Gastrocnemius medialis (tissue), 4 donors: Measurements from ENCODE around the gene AHCYL1. TPM values are rescaled to one million over a fixed set of nuclear protein-coding genes. Genes with fewer than 3 reads are reported as not detected.
"Not testable (repeated sequence)": the region's sequence is repeated elsewhere in the genome, so short reads cannot be mapped to it uniquely, and the experiment has no call there.

Experiments used
- ATAC-seq, 2 donors: fragments of 150-250 bp; one replicate each; pipeline ENCODE4 v1.9.1; 2016
- DNase-seq, 2 donors: peaks; one replicate each; pipeline ENCODE4 v3.0.0-alpha.2; 2019
- H3K27ac ChIP-seq, 4 donors: fragments of 200-600 bp; sonication (generic); 1 replicate in 1 of 4; 2 replicates in 3 of 4; pipeline ENCODE4 v1.5.1; 2016 to 2018; ENCODE audit warnings: mild to moderate bottlenecking in 2 of 4, moderate library complexity in 1 of 4
- H3K27me3 ChIP-seq, 3 donors: fragments of 200-600 bp; sonication (generic) in 2 of 3; 1 replicate in 1 of 3; 2 replicates in 2 of 3; pipeline versions ENCODE4 v1.5.1 to v1.6.0; 2016 to 2019; ENCODE audit warnings: mild to moderate bottlenecking in 1 of 3, moderate library complexity in 1 of 3
- H3K36me3 ChIP-seq, 2 donors: fragments of 200-600 bp; sonication (generic) in 1 of 2; one replicate each; pipeline ENCODE4 v1.5.1; 2017 to 2018
- H3K4me1 ChIP-seq, 2 donors: fragments of 200-600 bp; sonication (generic) in 1 of 2; one replicate each; pipeline ENCODE4 v1.5.1; 2016 to 2017; ENCODE audit warnings: mild to moderate bottlenecking in 2 of 2
- H3K4me3 ChIP-seq, 4 donors: fragments of 200-600 bp; sonication (generic) in 3 of 4; 1 replicate in 1 of 4; 2 replicates in 3 of 4; pipeline ENCODE4 v1.5.1; 2016 to 2019; ENCODE audit warnings: mild to moderate bottlenecking in 2 of 4
- H3K9me3 ChIP-seq, 3 donors: fragments of 200-600 bp; sonication (generic) in 2 of 3; 1 replicate in 1 of 3; 2 replicates in 2 of 3; pipeline ENCODE4 v1.5.1; 2016 to 2019
- CTCF ChIP-seq, 5 experiments: fragments of 450-650 bp in 3 of 5; fragments of 200-600 bp in 2 of 5; sonication (generic) in 2 of 5; IDR thresholded peaks in 4 of 5; conservative IDR thresholded peaks in 1 of 5; 1 replicate in 4 of 5; 2 replicates in 1 of 5; pipeline ENCODE4 v1.5.1; 2016 to 2019; ENCODE audit warnings: antibody characterized with exemption in 5 of 5, mild to moderate bottlenecking in 3 of 5, moderate library complexity in 3 of 5
- POLR2A ChIP-seq, 2 donors: fragments of 450-650 bp; IDR thresholded peaks; one replicate each; pipeline ENCODE4 v1.6.1; 2017; ENCODE audit warnings: antibody characterized with exemption in 2 of 2, mild to moderate bottlenecking in 2 of 2, moderate library complexity in 2 of 2
- in situ Hi-C, 4 donors: fragments of 200-750 bp; cut with MboI; loops; one replicate each; pipeline versions ENCODE4 v1.15.0 to v1.8.0; 2017; ENCODE audit warnings: low sequenced_read_pairs in 4 of 4
- intact Hi-C: fragments of 100-400 bp; cut with DNase I; formaldehyde crosslinking; loops from one replicate; pipeline ENCODE4 v1.15.1; 2023; ENCODE audit warnings: low total_unique reads
- total RNA-seq, 4 donors: library from RNA; depleted of rRNA; stranded (reverse); fragments of >200 nt; gene quantifications; one replicate each; pipeline versions ENCODE4 v1.1.0 to v1.2.3, GENCODE V29; 2016

AHCYL1 gene
- total RNA-seq, 4 donors from 2014 or later, result 42.3 to 109 (median 69.6) TPM

DNA sequence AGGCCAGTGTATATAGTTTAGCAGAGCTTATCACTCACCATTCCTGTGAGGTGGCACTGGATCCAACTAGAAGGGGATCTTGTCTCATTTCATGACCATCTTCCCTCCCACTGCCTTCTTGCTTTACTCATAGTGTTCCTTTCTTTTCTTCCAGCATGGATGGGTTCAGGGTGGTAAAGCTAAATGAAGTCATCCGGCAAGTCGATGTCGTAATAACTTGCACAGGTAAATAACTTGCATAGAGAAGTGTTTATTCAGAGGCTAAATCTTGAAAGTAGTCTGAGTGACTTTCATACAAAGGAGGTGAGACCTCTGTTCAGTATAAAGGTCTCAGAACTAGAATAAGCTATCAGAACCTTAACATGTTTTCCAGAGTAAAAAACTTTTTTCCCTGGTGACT is 33.2 kb downstream of the AHCYL1 start:
- H3K27me3 ChIP-seq, result no peaks in the 10 kb centered on the region
- intact Hi-C loops (no loop called here), in situ Hi-C loops (no loop called here)
- ATAC-seq (no peak), DNase-seq (no peak)
- no peaks in the 10 kb centered on the region for H3K4me1 ChIP-seq
- no peaks in the 10 kb centered on the region for H3K9me3 ChIP-seq
- TF ChIP-seq POLR2A (IDR thresholded peaks at IDR 0.05) (no peak), CTCF (IDR thresholded peaks at IDR 0.05 in 4 of 5, conservative IDR thresholded peaks at IDR 0.05 in 1 of 5) (no peak)
- H3K36me3 ChIP-seq, result peaks cover 13 to 100% of the 10 kb centered on the region in 2 donors
- no peak overlapping the region for H3K4me3 ChIP-seq
- H3K27ac ChIP-seq, result no peak overlapping the region

DNA sequence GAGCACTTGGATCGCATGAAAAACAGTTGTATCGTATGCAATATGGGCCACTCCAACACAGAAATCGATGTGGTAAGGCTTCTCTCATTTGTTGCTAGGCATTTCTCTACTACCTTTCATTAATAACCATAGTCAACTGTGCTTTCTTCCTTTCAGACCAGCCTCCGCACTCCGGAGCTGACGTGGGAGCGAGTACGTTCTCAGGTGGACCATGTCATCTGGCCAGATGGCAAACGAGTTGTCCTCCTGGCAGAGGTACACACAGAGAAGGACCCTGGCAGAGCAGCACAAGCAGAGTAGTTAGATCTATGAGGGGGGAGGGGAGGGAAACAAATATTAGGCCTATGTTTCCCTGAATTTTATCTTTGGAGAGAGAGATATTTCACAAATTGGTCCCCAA is 33.8 kb downstream of the AHCYL1 start:
- Histone ChIP-seq H3K9me3 (no peaks in the 10 kb centered on the region), H3K4me3 (no peak overlapping the region), H3K4me1 (no peaks in the 10 kb centered on the region), H3K36me3 (peaks cover 13 to 100% of the 10 kb centered on the region in 2 donors), H3K27me3 (no peaks in the 10 kb centered on the region), H3K27ac (no peak overlapping the region)
- TF ChIP-seq CTCF (IDR thresholded peaks at IDR 0.05 in 4 of 5, conservative IDR thresholded peaks at IDR 0.05 in 1 of 5) (no peak), POLR2A (IDR thresholded peaks at IDR 0.05) (no peak)
- DNase-seq, result no peak
- no peak for ATAC-seq
- intact Hi-C loops (no loop called here), in situ Hi-C loops (no loop called here)

DNA sequence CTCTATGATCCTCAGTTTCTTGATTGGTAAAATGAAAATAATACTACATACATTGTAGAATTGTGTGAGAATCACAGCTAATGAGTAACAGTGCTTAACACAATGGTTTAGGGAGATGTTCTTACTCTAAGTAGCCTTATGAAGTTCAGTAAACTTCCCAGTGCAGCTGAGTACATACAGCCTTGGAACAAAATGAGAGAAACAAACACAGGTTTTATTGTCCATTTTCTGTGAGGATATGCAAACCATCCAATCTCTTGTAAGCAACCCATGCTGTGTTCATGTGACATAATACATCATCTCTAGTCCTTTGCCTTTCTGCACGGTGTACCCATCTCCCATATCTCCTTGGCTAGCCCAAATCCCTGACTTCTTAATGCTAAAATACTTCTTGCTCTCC is 35.2 kb downstream of the AHCYL1 start:
- no peak for DNase-seq
- Histone ChIP-seq H3K4me1 (no peaks in the 10 kb centered on the region), H3K36me3 (peaks cover 13 to 100% of the 10 kb centered on the region in 2 donors), H3K9me3 (no peaks in the 10 kb centered on the region), H3K27ac (no peak overlapping the region), H3K4me3 (no peak overlapping the region), H3K27me3 (no peaks in the 10 kb centered on the region)
- intact Hi-C loops, result no loop called here
- no peak for ATAC-seq
- in situ Hi-C loops, result no loop called here
- TF ChIP-seq CTCF (IDR thresholded peaks at IDR 0.05 in 4 of 5, conservative IDR thresholded peaks at IDR 0.05 in 1 of 5), result no peak
- TF ChIP-seq POLR2A (IDR thresholded peaks at IDR 0.05), result no peak

- Histone ChIP-seq H3K9me3 (no peaks in the 10 kb centered on the region), H3K27ac (no peak overlapping the region), H3K27me3 (no peaks in the 10 kb centered on the region), H3K4me3 (no peak overlapping the region), H3K36me3 (peaks cover 13 to 90% of the 10 kb centered on the region in 2 donors), H3K4me1 (no peaks in the 10 kb centered on the region)
- no peak for ATAC-seq
- no peak for DNase-seq
- in situ Hi-C loops, result no loop called here
- no peak for TF ChIP-seq POLR2A (IDR thresholded peaks at IDR 0.05)
- TF ChIP-seq CTCF (IDR thresholded peaks at IDR 0.05 in 4 of 5, conservative IDR thresholded peaks at IDR 0.05 in 1 of 5), result no peak
- intact Hi-C loops, result no loop called here
These were observed 36.7 kb downstream of the AHCYL1 start for GRCh38 chr1:110021285-110021684.

GRCh38 chr1:110024613-110025012 is 40.0 kb downstream of the AHCYL1 start:
- ATAC-seq (no peak), DNase-seq (no peak)
- Histone ChIP-seq H3K4me3 (no peak overlapping the region), H3K9me3 (no peaks in the 10 kb centered on the region), H3K36me3 (peaks cover 0 to 56% of the 10 kb centered on the region in 2 donors), H3K4me1 (no peaks in the 10 kb centered on the region), H3K27ac (no peak overlapping the region), H3K27me3 (no peaks in the 10 kb centered on the region)
- in situ Hi-C loops, result loop anchor here in 1 of 4 donors (25.0 kb wide), 1 partner anchor 313 kb away; the partner anchor contains the start of gene RBM15
- TF ChIP-seq CTCF (IDR thresholded peaks at IDR 0.05 in 4 of 5, conservative IDR thresholded peaks at IDR 0.05 in 1 of 5) (no peak), POLR2A (IDR thresholded peaks at IDR 0.05) (no peak)
- intact Hi-C loops, result no loop called here

- H3K9me3 ChIP-seq, H3K27ac ChIP-seq, H3K4me1 ChIP-seq, H3K36me3 ChIP-seq, H3K27me3 ChIP-seq, ATAC-seq, intact Hi-C loops, DNase-seq, H3K4me3 ChIP-seq: not testable (repeated sequence)
- in situ Hi-C loops, result loop anchor here in 1 of 4 donors (25.0 kb wide), 1 partner anchor 307 kb away; the partner anchor contains the start of gene RBM15
These were observed 46.1 kb downstream of the AHCYL1 start for GRCh38 chr1:110030687-110031086.
